GM10248 (cell line): ENCODE results near the gene SLC31A2.

ENCODE experiments used
- CTCF ChIA-PET: fragments of 300-600 bp; sonication (Branson Sonifier 250); formaldehyde crosslinking; extraction: SDS; loops from one replicate; lab custom pipeline; 2021; ENCODE audit warnings: antibody characterized with exemption; lab: Yijun Ruan, JAX
- POLR2A ChIA-PET: fragments of 350-650 bp; sonication (Branson Sonifier 250); formaldehyde crosslinking; extraction: SDS; loops from one replicate; lab custom pipeline; 2020; ENCODE audit warnings: antibody characterized with exemption; lab: Yijun Ruan, JAX
- DNase-seq: peaks from one replicate; pipeline ENCODE4 v3.0.0; 2012; ENCODE audit errors: extremely low spot score
- TF ChIP-seq, protein P1 (sequence below): IDR thresholded peaks from 2 replicates; pipeline ENCODE4 v1.5.1; 2012; ENCODE audit warnings: mild to moderate bottlenecking, low read depth; ENCODE audit errors: extremely low read depth, missing control alignments, control extremely low read depth

SLC31A2 gene

DNA sequence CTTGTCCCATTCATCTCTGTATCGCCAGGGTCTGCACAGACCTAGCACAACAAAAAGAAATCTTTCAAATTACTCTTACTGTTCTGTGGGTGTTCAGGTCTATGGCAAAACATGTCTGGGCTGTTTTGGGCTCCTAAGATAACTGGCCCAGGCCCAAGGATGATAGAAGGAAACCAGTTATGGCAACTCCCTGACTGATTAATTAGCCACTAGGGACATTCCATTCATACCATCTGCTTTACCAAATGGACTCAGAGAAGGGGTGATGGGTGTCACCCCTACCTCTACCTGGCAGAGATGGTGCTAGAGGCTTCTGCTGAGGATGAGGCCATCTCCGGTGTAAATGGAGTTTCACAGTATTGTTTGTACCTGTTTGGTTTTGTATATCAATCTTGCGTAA, 1.9 kb downstream of the SLC31A2 start:
- no peak for DNase-seq
- ChIA-PET CTCF (no interaction called here), POLR2A (no interaction called here)
- TF ChIP-seq, protein P1, sequence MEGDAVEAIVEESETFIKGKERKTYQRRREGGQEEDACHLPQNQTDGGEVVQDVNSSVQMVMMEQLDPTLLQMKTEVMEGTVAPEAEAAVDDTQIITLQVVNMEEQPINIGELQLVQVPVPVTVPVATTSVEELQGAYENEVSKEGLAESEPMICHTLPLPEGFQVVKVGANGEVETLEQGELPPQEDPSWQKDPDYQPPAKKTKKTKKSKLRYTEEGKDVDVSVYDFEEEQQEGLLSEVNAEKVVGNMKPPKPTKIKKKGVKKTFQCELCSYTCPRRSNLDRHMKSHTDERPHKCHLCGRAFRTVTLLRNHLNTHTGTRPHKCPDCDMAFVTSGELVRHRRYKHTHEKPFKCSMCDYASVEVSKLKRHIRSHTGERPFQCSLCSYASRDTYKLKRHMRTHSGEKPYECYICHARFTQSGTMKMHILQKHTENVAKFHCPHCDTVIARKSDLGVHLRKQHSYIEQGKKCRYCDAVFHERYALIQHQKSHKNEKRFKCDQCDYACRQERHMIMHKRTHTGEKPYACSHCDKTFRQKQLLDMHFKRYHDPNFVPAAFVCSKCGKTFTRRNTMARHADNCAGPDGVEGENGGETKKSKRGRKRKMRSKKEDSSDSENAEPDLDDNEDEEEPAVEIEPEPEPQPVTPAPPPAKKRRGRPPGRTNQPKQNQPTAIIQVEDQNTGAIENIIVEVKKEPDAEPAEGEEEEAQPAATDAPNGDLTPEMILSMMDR = peak; percentile 4

DNA sequence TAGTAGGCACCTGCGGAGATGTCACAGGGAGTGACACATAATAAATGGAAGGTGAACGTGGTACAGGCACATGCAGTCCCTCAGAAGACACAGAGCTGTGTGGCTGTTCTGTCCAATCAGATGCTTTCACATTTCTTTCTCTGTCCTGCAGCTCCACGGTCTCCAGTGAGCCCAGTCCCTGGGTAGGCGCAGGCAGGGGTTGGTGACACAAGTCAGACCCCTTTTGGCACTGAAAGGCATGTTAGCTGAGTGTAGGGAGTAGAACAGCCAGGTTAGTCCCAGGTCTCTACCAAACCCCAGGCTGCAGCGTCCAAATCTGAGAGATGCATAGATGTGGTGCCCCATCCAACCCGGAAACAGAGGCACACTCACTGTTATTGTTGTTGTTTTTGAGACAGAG, 2.8 kb downstream of the SLC31A2 start:
- ChIA-PET POLR2A (no interaction called here), CTCF (interaction anchor here (1.1 to 1.5 kb wide), 4 partner anchors 10 to 121 kb away, joined by 3 to 6 read pairs (median 4); partner anchors contain the start of gene CDC26)
- TF ChIP-seq, protein P1 = no peak
- no peak for DNase-seq

DNA sequence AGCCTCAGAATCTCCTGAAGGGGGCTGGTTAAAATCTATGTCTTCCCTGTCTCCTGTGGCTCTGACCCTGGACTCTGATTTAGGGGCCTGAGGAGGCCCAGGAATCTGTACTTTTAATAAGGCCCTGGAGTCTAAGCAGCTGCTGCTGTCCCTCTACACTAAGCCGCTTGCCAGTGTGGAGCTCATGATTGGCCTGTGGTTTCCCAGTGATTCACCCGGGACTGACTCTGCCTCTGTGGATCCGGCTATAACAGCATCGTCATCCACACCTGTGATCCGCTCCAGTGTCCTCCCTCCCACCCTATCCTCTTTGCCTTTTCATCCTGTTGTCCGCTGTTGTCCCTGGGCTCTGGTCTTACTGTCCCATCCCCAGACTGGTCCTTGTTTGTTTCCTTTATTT, 3.7 kb downstream of the SLC31A2 start:
- ChIA-PET CTCF (interaction anchor here (1.2 to 1.6 kb wide), 4 partner anchors 20 to 120 kb away, joined by 3 to 6 read pairs (median 4); partner anchors contain the start of gene CDC26), POLR2A (no interaction called here)
- DNase-seq = no peak
- TF ChIP-seq, protein P1 = no peak

DNA sequence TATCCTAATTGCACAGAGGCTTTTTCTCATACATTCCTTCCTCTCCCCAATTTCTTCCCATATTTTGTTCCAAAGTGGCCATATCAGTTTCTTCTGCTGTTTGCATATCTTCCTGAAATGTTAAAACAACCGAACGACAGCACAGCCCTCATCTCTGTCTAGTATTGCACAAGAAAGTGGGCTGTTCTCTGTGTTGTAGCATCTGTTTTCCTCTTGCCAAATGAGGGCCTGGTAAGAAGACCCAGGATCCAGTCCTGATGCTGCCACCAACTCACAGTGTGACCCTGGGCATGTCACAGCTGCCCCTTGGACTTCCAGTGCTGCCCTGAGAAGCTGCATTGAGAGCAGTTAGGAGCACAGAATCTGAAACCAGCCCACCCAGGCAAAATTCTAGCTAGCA, 4.1 kb downstream of the SLC31A2 start:
- DNase-seq = no peak
- ChIA-PET POLR2A (no interaction called here), CTCF (interaction anchor here (1.1 to 1.7 kb wide), 5 partner anchors 12 to 229 kb away, joined by 3 to 4 read pairs (median 3); no protein-coding TSS in a partner anchor)
- TF ChIP-seq, protein P1 = no peak

DNA sequence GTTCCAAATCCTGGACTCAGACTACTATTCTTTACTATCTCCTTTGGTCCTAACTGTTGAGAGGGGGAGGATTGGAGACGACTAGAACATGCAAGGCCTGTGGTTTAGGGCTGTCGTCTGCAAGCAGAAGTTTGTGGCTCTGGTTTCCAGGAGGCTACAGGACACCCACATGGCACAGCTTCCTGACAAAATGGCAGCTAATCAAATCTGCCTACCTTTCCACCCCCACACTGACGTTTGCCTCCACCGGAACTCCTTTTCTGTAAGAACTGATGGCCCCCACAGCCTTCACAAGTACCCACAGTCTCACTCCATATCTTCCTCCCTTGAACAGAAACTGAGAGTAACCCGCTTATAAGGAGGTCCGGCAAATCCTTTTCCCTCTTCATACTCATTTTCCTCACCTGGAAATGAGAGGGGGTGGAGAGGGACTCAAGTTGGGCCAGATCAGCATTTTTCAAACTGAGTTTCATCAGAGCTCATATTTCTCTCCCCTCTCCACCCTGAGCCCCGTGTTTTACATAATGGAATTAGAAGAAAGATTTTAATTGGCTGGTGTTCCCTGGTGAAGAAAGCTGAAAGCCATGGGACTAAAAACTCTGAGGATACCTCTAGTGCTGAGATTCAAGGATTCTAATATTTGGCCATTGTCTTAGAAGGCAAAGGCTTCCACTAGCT, 5.2 kb downstream of the SLC31A2 start:
- TF ChIP-seq, protein P1 = no peak
- no peak for DNase-seq
- CTCF ChIA-PET = interaction anchor here (0.7 to 1.9 kb wide), 8 partner anchors 11 to 502 kb away, joined by 3 to 7 read pairs (median 3); no protein-coding TSS in a partner anchor
- POLR2A ChIA-PET = no interaction called here

DNA sequence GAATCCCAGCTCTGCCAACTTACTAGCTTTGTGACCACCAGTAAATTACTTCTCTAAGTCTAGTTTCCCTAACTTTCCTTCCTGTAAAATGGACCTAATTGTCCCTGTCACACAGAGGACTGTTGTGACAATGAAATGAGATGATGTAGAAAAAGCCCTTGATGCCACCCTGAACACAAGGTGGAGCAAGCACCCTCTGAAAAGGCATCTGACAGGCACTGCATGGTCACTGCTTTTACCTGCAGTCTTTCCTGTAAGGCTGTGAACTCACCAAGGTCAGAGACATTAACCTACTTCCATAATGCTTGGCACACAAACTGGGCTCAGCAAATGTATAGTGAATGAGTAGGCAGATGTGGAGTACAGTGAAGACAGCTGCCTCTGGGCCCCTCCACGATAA, 6.1 kb downstream of the SLC31A2 start:
- TF ChIP-seq, protein P1 = peak; percentile 25
- ChIA-PET POLR2A (no interaction called here), CTCF (interaction anchor here (0.7 to 1.9 kb wide), 6 partner anchors 13 to 501 kb away, joined by 3 to 7 read pairs (median 3); no protein-coding TSS in a partner anchor)
- DNase-seq = no peak
